IMR-90 (cell line): ENCODE results near the gene DNMT1. TPM values are rescaled to one million over a fixed set of nuclear protein-coding genes. Genes with fewer than 3 reads are reported as not detected.

Experiments
- ATAC-seq: fragments of 200-7000 bp; cut with Tn5 transposase; 2 replicates; pipeline ENCODE4 v1.9.1; 2020; ENCODE audit warnings: low read depth, mild to moderate bottlenecking, moderate library complexity
- BruUV-seq: library from RNA; stranded (reverse); fragments of 400-500 nt; replicated peaks from 2 replicates; lab custom pipeline; 2021; lab: Mats Ljungman, UMichigan
- CTCF ChIA-PET: fragments of 300-600 bp; formaldehyde crosslinking; extraction: SDS; loops from one replicate; lab custom pipeline; 2021; ENCODE audit warnings: antibody characterized with exemption; lab: Yijun Ruan, JAX
- POLR2A ChIA-PET: fragments of 300-600 bp; sonication (Branson Sonifier 250); formaldehyde crosslinking; loops from one replicate; lab custom pipeline; 2022; ENCODE audit warnings: antibody characterized with exemption; ENCODE audit not compliant: unreplicated experiment; lab: Charles Lee
- DNase-seq: peaks from one replicate; pipeline ENCODE4 v3.0.0; 2013
- H2AFZ ChIP-seq: replicated peaks from 2 replicates; pipeline ENCODE3; 2013; ENCODE audit warnings: low read length, mild to moderate bottlenecking; ENCODE audit not compliant: poor library complexity
- H2AK5ac ChIP-seq: 2 replicates; pipeline ENCODE4 v1.6.1; 2013; ENCODE audit warnings: low read depth, low read length, inconsistent platforms
- H2AK9ac ChIP-seq: replicated peaks from 2 replicates; pipeline ENCODE3; 2013; ENCODE audit warnings: mild to moderate bottlenecking, low read depth, low read length, moderate library complexity; ENCODE audit not compliant: poor library complexity
- H2BK120ac ChIP-seq: 2 replicates; pipeline ENCODE4 v1.6.1; 2013; ENCODE audit warnings: low read depth, low read length, inconsistent platforms
- H2BK15ac ChIP-seq: 3 replicates; pipeline ENCODE4 v1.6.1; 2013; ENCODE audit warnings: low read depth, low read length, inconsistent platforms
- H2BK20ac ChIP-seq: 2 replicates; pipeline ENCODE4 v1.6.1; 2013; ENCODE audit warnings: low read depth, mild to moderate bottlenecking, inconsistent platforms, low read length, moderate library complexity
- H2BK5ac ChIP-seq: 2 replicates; pipeline ENCODE4 v1.6.1; 2013; ENCODE audit warnings: mild to moderate bottlenecking, low read depth, low read length, inconsistent platforms; ENCODE audit not compliant: poor library complexity, severe bottlenecking
- H3K14ac ChIP-seq: replicated peaks from 2 replicates; pipeline ENCODE4 v1.6.1; 2013; ENCODE audit warnings: low read depth, low read length, inconsistent platforms
- H3K18ac ChIP-seq: 2 replicates; pipeline ENCODE4 v1.6.1; 2013; ENCODE audit warnings: low read depth, low read length, control low read depth
- H3K23ac ChIP-seq: 2 replicates; pipeline ENCODE4 v1.6.1; 2013; ENCODE audit warnings: low read depth, low read length, inconsistent platforms
- H3K27ac ChIP-seq: 2 replicates; pipeline ENCODE4 v1.5.1; 2013; ENCODE audit warnings: mild to moderate bottlenecking, control low read depth, low read length; ENCODE audit not compliant: insufficient read depth
- H3K27me3 ChIP-seq: 2 replicates; pipeline ENCODE4 v1.6.1; 2013; ENCODE audit warnings: low read length; ENCODE audit not compliant: control insufficient read depth, insufficient read depth
- H3K36me3 ChIP-seq: 2 replicates; pipeline ENCODE4 v1.6.1; 2013; ENCODE audit warnings: low read length, mixed read lengths; ENCODE audit not compliant: control insufficient read depth, insufficient read depth
- H3K4ac ChIP-seq: 2 replicates; pipeline ENCODE4 v1.6.1; 2013; ENCODE audit warnings: low read depth, low read length, inconsistent platforms
- H3K4me1 ChIP-seq: 2 replicates; pipeline ENCODE4 v1.6.1; 2013; ENCODE audit warnings: low read length, mixed read lengths; ENCODE audit not compliant: control insufficient read depth, insufficient read depth
- H3K4me2 ChIP-seq: 2 replicates; pipeline ENCODE4 v1.6.1; 2013; ENCODE audit warnings: low read depth, mild to moderate bottlenecking, control low read depth, low read length, moderate library complexity
- H3K4me3 ChIP-seq: 2 replicates; pipeline ENCODE4 v1.5.1; 2013; ENCODE audit warnings: low read depth, mild to moderate bottlenecking, control low read depth, low read length, moderate library complexity; ENCODE audit not compliant: insufficient read depth
- H3K56ac ChIP-seq: 2 replicates; pipeline ENCODE4 v1.6.1; 2013; ENCODE audit warnings: low read length, inconsistent platforms; ENCODE audit not compliant: insufficient read depth; ENCODE audit errors: extremely low read depth
- H3K79me1 ChIP-seq, 2 experiments: 2 replicates each; pipeline ENCODE4 v1.6.1; 2013; ENCODE audit warnings: low read length in 2 of 2, inconsistent platforms in 1 of 2, low read depth in 1 of 2
- H3K9ac ChIP-seq: 2 replicates; pipeline ENCODE4 v1.6.1; 2013; ENCODE audit warnings: low read depth, low read length, control low read depth
- H3K9me1 ChIP-seq: 2 replicates; pipeline ENCODE4 v1.6.1; 2013; ENCODE audit warnings: low read length, inconsistent platforms; ENCODE audit not compliant: insufficient read depth
- H3K9me3 ChIP-seq: 2 replicates; pipeline ENCODE4 v1.6.1; 2013; ENCODE audit warnings: low read length; ENCODE audit not compliant: control insufficient read depth, insufficient read depth
- H4K20me1 ChIP-seq: 2 replicates; pipeline ENCODE4 v1.6.1; 2013; ENCODE audit warnings: low read length, inconsistent platforms; ENCODE audit not compliant: insufficient read depth
- H4K5ac ChIP-seq: 2 replicates; pipeline ENCODE4 v1.6.1; 2013; ENCODE audit warnings: mild to moderate bottlenecking, low read depth, low read length, control low read depth
- H4K8ac ChIP-seq, 2 experiments: 2 replicates each; pipeline ENCODE4 v1.6.1; 2013; ENCODE audit warnings: low read depth in 2 of 2, low read length in 2 of 2, control low read depth in 1 of 2, inconsistent platforms in 1 of 2
- H4K91ac ChIP-seq: 2 replicates; pipeline ENCODE4 v1.6.1; 2013; ENCODE audit warnings: low read depth, low read length, inconsistent platforms; ENCODE audit not compliant: insufficient read depth
- FOS ChIP-seq: fragments of 150-350 bp; IDR thresholded peaks from 2 replicates; pipeline ENCODE4 v1.6.1; 2016; ENCODE audit warnings: low read depth, low read length
- MAZ ChIP-seq: IDR thresholded peaks from 2 replicates; pipeline ENCODE4 v1.6.1; 2012; ENCODE audit warnings: low read depth, mild to moderate bottlenecking, low read length, improper control_type of control experiment, moderate library complexity, borderline replicate concordance
- POLR2A ChIP-seq: IDR thresholded peaks from 2 replicates; pipeline ENCODE4 v1.6.1; 2012; ENCODE audit warnings: mild to moderate bottlenecking, low read depth, low read length
- RCOR1 ChIP-seq: IDR thresholded peaks from 2 replicates; pipeline ENCODE4 v1.6.1; 2012; ENCODE audit warnings: mild to moderate bottlenecking, low read length, improper control_type of control experiment; ENCODE audit not compliant: insufficient replicate concordance
- RFX5 ChIP-seq: IDR thresholded peaks from 2 replicates; pipeline ENCODE4 v1.8.0; 2012; ENCODE audit warnings: low read depth, mild to moderate bottlenecking, low read length, moderate library complexity
- USF2 ChIP-seq: fragments of 150-350 bp; IDR thresholded peaks from 2 replicates; pipeline ENCODE4 v1.6.1; 2017; ENCODE audit warnings: mild to moderate bottlenecking, antibody characterized with exemption, low read length, low read depth
- WGBS, 2 experiments: methylation state at CpG; one replicate each; pipeline versions ENCODE4 v1.1.5 to v1.1.7; 2013; ENCODE audit warnings: missing lambda C conversion rate in 2 of 2; ENCODE audit not compliant: insufficient read length in 1 of 2; ENCODE audit errors: extremely low coverage in 2 of 2; 5-methylcytosine and 5-hydroxymethylcytosine counted together
- dilution Hi-C: fragments of 300-500 bp; cut with HindIII; formaldehyde crosslinking; loops from one replicate; pipeline ENCODE4 v1.14.3; 2018; ENCODE audit warnings: low sequenced_read_pairs; ENCODE audit not compliant: unreplicated experiment
- in situ Hi-C: fragments of 300-500 bp; cut with MboI; formaldehyde crosslinking; loops from 3 replicates; pipeline ENCODE4 v1.14.3; 2019; ENCODE audit warnings: low sequenced_read_pairs, inconsistent platforms, mixed read lengths
- intact Hi-C: fragments of 100-400 bp; cut with micrococcal nuclease; formaldehyde crosslinking; loops from 2 replicates; pipeline ENCODE4 v1.10.0; 2022
- polyA plus RNA-seq, 3 experiments: library from polyadenylated mRNA; depleted of rRNA; stranded (reverse); fragments of >200 nt; gene quantifications; 2 replicates each; pipeline ENCODE4 v1.2.3, GENCODE V29; 2012; ENCODE audit warnings: low replicate concordance in 1 of 3
- total RNA-seq: library from RNA; depleted of rRNA; stranded (reverse); fragments of >200 nt; gene quantifications from 2 replicates; pipeline ENCODE4 v1.2.3, GENCODE V29; 2012

DNMT1 gene
- total and polyA plus RNA-seq, 2 of the 4 experiments (the other 2 are of a cell fraction), result 26.2 to 83.6 TPM

GRCh38 chr19:10087296-10088061, 107.3 kb downstream of the DNMT1 start (continued):
- TF ChIP-seq RFX5 (no peak), POLR2A (no peak)

- Histone ChIP-seq H2BK120ac (no peak overlapping the region), H4K8ac (peak overlapping the region; percentile 89 to 99; a peak in 3 of 4 replicates), H2AFZ (peak overlapping the region; percentile 98), H2BK15ac (no peak overlapping the region), H4K5ac (peak overlapping the region; percentile 21), H3K9me1 (peaks cover 13% of the 10 kb centered on the region; the same call in 1 of the 2 replicates), H3K4me3 (peak overlapping the region; percentile 86), H3K79me1 (peaks cover 3 to 24% of the 10 kb centered on the region in 2 experiments; a peak in 3 of 4 replicates), H4K20me1 (no peaks in the 10 kb centered on the region), H2BK5ac (no peak overlapping the region), H3K18ac (peak overlapping the region; percentile 39; the same call in 1 of the 2 replicates), H3K14ac (peak overlapping the region; percentile 27), H4K91ac (peak overlapping the region; percentile 66), H3K4me2 (peak overlapping the region; percentile 74), H3K9me3 (no peaks in the 10 kb centered on the region), H3K23ac (peak overlapping the region; percentile 29; the same call in 1 of the 2 replicates), H3K27me3 (no peaks in the 10 kb centered on the region), H3K4ac (peak overlapping the region; percentile 18), H3K36me3 (peaks cover 19% of the 10 kb centered on the region; the same call in 1 of the 2 replicates), H2BK20ac (no peak overlapping the region), H2AK9ac (peak overlapping the region; percentile 96), H3K4me1 (no peaks in the 10 kb centered on the region), H3K9ac (peak overlapping the region; percentile 76), H3K56ac (no peak overlapping the region; the same call in 1 of the 2 replicates), H3K27ac (peak overlapping the region; percentile 19), H2AK5ac (peak overlapping the region; percentile 73; the same call in 1 of the 2 replicates)
- dilution Hi-C loops, result no loop called here
- BruUV-seq, result no TSS peak
- ChIA-PET POLR2A (no interaction called here), CTCF (no interaction called here)
- ATAC-seq (peak; percentile 13), DNase-seq (no peak)
- WGBS, 2 experiments, result 15% methylated on average over 8 of the region's 43 CpGs; no CpG with 5 or more reads in 1 of the 2 experiments
- TF ChIP-seq RCOR1 (no peak), MAZ (no peak), FOS (no peak), USF2 (no peak)
- intact Hi-C loops, result no loop called here
- in situ Hi-C loops, result no loop called here
These were observed 108.1 kb downstream of the DNMT1 start for GRCh38 chr19:10086591-10087192.
